Non-pigmented ciliary epithelial cell (primary cell): ENCODE data around the gene CCL23.
"Not testable (repeated sequence)": the region's sequence is repeated elsewhere in the genome, so short reads cannot be mapped to it uniquely, and the experiment has no call there.

Experiments used
- DNase-seq: peaks from one replicate; pipeline ENCODE4 v3.0.0-alpha.2; 2010; ENCODE audit warnings: low read depth

CCL23 gene

DNA sequence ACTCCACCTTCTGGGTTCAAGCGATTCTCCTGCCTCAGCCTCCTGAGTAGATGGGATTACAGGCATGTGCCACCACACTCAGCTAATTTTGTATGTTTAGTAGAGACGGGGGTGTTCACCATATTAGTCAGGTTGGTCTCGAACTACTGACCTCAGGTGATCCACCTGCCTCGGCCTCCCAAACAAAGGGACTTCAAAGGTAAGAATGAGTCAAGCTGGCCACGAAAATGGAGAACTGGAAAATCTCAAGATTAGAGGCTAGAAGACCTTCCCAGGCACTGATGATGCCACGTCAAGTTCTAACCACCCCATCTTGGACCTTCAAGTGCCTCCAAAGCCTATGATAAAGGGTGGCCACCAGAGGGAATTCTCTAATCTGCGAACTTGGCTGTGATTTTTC lies 15.1 kb downstream of the CCL23 start:
- DNase-seq, result no peak

DNA sequence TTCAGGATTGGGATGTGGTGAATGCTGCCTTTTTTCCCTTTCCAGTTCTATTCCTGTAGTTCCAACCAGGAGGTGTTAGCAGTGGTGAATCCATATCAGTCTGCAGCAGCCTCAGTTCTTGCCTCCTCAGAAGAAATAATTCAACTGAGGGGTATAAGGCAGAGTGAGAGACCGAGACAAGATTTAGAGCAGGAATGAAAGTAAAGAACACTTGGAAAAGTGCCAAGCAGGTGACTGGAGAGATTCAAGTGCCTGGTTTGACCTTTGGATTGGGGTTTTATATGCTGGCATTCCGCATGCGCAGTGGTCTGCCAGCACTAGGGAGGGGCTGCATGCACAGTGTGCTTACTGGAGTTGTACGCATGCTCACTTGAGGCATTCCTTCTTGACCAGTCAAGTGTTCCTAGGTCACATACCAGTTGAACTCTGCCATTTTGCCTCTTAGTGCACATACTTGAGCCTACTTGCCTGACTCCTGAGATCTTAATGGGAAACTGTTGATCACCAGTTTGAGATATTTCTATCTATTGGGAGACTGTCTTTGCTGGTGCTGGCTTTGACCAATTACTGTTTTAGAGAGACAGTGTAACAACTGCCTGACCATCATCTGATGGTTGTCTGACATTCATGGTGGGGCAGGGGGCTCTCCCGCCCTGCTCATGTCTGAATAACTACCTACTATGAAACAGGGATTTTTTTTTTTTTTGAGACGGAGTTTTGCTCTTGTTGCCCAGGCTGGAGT lies 15.7 kb downstream of the CCL23 start:
- no peak for DNase-seq

DNA sequence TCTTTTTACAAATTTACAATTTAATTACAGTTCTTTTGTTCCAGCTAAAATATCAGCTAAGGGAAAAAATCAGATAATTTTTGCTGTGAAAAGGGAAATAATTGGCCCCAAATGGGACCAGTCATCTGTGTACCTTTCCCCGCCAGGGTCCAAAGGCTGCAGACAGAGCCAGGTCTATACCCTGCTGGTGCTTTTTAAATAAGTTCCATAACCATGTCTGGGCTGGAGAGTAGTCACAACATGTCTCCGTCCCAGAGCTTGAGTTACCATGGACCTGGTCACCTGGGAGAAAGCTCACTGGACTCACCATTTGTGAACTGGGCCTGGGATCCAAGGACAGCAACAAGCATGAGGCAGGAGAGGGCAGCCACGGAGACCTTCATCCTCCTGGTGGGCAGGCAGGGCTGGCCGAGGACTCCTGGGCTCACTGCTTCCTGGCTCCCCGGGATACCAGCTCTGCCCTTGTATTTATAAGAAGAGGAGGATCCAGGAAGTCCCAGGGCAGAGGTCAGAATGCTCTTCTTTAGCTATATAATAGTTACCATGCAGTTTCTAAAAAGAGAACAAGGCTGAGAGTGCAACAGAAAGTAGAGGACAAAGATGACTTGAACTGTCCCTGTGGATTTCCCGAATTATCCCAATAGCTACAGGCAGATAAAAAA lies 16.5 kb downstream of the CCL23 start, which contains the start of gene CCL15:
TSS of gene CCL15 (minus strand) at position 444 of the 662 bp plus-strand sequence. CDS start at position 383, 61 bp downstream.
- DNase-seq, result no peak

DNA sequence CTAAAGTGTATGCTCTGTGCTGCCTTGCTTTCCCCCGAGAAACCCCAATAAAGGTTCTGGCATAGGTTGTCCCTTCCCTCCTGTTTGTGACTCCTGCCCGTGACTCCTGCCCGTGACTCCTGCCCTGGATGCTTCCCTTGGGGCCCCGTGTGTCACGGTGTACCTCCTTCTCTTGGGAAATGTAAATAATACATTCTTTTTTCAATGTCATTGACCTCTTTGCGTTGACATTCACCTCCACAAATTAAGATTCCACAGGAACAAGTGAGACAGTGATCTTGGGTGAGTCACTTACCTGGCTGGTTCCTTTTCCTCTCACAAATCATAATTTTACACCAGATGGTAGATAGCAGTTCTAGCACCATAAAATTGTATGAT lies 17.1 kb downstream of the CCL23 start:
- no peak for DNase-seq

- no peak for DNase-seq
Measured at GRCh38 chr17:35998756-35999155, 19.0 kb downstream of the CCL23 start.

DNA sequence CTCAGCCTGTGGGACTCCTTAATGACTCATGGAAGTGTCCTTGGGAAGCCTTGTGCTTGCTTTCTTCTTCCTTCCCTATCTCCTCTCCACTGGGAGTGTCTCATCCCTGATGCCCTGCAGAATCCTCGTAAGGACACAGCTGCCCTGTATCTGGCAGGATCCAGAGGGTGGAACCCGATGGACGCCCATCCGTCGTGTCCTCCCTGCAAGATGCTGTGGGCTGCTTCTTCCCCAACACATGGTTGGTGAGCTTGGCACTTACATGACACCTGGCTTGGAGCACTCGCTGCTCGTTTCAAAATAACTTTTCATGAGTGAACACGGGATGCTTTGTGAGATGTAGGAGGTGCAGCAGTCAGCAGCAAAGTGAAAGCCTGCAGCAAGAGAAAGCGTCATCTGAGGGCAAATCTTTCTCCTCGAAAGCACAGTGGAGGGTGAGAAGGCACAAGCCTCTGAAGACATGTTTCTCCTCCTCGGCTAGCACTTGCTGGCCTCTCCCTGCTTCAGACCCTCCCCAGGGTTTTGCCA lies 19.7 kb downstream of the CCL23 start:
- no peak for DNase-seq

- DNase-seq, result not testable (repeated sequence)
Measured at GRCh38 chr17:35995346-35995745, 22.4 kb downstream of the CCL23 start.

DNA sequence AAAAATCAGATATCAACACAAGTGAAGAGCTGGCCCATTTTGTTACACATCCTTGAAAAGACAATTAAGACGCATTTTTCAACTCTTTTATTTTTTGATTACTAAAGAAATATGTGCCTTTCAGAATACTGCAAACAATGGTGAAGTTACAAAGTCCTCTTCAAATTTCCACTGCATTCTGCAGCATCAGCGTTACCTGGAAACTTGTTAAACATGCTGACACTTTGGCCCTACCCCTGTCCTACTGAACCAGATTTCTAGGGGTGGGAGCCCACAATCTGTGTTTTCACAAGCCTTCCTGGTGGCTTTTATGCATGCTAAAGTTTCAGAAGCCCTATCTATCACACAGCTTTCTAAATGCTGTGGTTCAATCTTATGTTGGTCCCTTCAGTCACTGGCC lies 26.7 kb downstream of the CCL23 start:
- no peak for DNase-seq

DNA sequence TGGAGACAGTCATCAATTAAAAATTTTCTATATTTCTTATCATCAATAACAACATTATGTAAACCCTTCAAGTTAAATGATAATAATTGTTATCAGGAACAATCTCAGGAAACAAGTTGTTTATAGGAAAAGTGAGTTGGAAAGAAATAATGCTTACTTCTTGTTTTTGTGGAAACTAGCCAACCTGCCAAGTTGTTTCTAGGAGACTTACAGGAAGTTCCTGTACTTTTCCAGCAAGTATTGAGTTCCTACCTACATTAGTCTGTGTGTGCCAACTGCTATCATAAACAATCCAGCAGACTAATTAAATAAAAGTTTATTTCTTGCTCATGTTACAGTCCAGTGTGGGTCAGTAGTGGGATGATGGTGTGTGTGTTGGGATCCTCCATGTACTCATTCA lies 29.6 kb downstream of the CCL23 start:
- DNase-seq, result no peak

GRCh38 chr17:35986643-35987042 lies 31.1 kb downstream of the CCL23 start, which contains the start of gene CCL14:
Gene CCL14 (minus strand): TSS chr17:35986729. CDS start chr17:35986649, 80 bp downstream.
- DNase-seq, result no peak

GRCh38 chr17:35984140-35984539 lies 33.6 kb downstream of the CCL23 start:
- no peak for DNase-seq

GRCh38 chr17:35982409-35983191 lies 35.2 kb downstream of the CCL23 start:
- DNase-seq, result no peak

DNA sequence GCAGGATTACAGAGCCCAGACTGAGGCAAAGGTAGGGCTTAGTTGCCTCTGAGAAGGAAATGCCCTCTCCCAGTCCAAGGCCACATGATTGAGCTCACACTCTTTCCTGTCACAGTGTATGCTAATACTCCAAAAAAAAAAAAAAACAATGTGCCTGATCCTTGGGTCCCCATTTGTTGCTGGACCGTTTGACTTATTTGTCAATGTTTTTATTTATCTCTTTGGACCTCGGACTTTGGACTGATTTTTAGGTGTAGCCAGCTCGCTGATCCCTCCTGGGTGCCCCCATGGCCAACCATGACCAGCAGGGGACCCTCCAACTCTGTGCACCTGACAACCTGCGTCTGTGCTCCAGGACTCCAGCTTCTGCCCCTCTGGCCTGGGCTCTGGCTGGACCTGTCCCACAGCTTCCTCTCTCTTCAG lies 35.9 kb downstream of the CCL23 start:
- DNase-seq, result no peak

DNA sequence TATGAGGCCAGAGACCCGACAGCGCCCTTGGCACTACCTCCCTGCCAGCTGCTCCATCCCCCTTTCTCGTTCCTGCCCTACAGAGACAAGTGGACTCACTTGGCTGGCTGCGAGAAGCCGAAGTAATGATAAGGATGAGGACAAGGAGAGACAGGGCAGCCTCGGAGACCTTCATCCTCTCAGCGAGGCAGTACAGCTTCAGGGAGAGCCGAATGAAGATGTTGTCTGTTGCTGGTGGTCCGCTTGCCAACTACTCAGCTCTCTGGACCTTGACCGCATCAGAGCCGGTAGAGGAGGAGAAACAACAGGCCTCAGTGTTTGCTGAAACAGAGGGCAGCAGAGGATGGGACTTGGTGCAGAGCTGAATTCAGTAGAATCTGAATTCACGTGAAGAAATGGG lies 36.5 kb downstream of the CCL23 start, which contains the start of gene CCL16:
TSS of gene CCL16 (minus strand) at position 252 of the 400 bp plus-strand sequence. CDS start at position 175, 77 bp downstream.
- no peak for DNase-seq

- DNase-seq, result no peak
Measured at GRCh38 chr17:35978346-35978745, 39.4 kb downstream of the CCL23 start.

- no peak for DNase-seq
Measured at GRCh38 chr17:35977509-35977908, 40.3 kb downstream of the CCL23 start.

DNA sequence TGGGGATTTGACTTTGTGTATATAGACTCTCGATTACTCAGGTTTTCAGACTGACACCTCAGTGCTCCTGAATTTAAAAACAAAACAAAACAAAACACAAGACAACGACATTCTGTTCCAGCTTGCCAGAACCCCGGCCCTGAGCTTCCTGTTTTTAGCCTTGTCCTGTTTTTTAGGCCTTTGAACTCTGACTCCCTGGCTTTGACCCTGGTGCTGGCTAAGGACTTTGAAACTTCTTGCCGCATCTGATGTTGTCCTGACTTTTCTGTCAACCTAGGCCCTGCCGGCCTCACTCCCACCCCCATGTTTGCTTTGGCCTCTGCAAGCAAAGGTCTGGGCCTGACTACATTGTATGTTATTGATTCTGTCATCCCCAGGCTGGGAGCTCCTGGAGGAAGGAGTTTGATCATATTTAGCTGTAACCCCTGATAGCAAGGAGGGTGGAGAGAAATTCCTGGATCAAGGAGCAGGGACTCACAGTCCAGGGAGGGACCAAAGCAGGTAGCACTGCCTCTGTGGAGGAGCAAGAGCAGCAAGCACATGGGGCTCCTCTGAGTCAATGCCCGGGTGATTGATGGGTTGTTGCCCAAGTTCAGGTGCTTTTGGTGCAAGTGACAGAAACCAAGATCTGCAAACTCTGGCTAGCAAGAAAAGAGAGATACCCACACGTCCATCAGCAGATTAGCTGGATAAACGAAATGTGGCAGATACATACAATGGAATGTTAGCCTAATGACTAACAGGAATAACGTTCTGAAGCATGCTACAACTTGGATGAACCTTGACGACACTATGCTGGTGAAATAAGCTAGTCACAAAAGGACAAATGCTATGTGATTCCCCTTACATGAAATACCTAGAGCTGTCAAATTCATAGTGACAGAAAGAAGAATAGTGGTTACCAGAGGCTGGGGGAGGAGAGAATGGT lies 44.2 kb downstream of the CCL23 start:
- no peak for DNase-seq

DNA sequence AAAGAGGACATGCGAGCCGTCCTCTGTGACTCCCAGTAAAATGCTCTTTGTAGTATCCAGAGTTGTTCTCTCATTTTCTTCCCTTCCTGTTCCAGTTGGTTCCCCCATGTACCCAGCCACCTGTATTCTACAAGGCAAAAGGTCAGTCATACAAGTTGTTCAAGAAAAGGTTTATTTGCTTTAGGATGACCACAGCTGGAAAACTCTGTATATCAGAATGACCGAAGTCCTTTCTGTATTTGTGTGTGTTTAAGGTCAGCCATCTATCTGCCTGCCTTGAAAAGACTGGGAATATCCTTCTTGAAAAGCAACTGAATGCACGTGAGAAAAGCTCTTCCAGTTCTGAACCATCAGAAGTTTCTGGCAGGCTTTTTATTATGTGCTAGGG lies 44.8 kb downstream of the CCL23 start:
- DNase-seq, result no peak

DNA sequence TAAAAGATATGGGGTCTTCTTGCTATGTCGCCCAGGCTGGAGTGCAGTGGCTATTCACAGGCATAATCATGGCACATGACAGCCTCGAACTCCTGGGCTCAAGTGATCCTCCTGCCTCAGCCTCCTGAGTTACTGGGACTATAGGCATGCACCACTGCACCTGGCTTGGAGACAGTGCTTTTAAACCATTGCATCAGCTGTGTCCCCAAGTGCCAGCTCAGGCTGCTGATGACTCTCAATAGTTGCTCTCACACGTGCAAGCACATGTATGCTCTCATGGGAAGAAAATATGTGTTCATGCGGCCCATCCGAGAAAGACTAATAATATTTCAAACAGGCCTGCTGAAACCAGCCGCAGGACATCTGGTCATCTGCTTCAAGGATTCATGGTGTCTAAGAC lies 45.2 kb downstream of the CCL23 start:
- no peak for DNase-seq

- DNase-seq, result no peak
Measured at GRCh38 chr17:35972066-35972465, 45.7 kb downstream of the CCL23 start.
